ENCODE results near the gene HBG2.

The HBG2 gene

DNA sequence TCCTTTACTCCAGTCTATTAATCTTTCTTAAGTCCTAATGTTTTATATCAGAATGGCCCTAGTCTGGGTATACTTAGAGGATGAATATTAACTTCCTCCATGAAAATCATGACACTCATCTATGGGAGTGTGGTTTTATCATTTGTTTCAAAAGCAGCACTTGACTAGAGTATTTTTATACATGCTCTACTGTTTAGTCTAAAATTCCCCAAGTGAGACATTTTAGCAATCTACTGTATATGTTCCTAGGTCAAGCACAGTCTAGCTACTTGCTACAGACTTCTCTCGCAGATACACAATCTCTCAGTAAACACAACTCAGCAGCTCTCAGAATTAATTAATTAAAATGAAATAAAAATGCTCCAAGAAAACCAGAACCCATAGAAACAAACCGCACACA, 24.8 kb downstream of the HBG2 start:
- no peak for DNase-seq (ENCODE audit: low read depth in 3 of 3)

DNA sequence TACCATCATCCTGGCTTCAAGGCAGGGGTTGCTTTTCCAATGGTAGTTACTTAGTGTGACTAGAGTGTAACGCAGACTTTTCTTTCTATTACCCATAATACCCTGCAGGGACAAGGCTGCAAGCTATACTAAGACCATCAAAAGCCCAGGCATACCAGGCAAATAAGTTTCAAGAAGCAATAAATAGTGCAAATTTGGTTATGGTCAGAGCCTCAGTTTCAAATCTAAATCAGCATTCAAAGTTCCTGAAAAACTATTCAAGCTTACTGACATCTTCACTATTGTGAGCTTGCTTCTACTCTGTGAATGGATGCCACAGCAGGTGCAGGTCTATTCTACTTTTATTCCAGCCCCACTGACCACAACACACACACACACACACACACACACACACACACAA, 25.2 kb downstream of the HBG2 start:
- DNase-seq (ENCODE audit: low read depth in 3 of 3), result no peak

DNA sequence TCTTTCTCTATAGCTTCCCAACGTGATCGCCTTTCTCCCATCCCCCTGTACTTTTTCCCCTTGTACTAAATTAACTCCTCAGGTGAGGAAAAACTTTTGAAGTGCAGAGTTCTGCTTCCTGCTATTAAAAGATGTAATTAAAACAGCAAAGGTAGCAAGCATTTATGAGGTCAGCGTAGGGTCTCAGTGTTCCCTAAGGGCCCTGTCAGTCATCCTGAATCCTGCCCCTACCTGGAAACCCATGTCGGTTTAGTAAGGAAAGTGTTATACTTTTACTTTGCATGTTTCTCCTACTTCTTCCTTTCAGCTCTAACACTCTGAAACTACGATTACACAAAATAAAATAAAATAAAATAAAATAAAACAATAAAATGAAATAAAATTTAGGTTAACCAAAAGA, 26.5 kb downstream of the HBG2 start:
- no peak for DNase-seq (ENCODE audit: low read depth in 3 of 3)

GRCh38 chr11:5227681-5228080, 26.9 kb downstream of the HBG2 start:
- no peak for DNase-seq (ENCODE audit: low read depth in 3 of 3)

GRCh38 chr11:5226732-5227310, 27.8 kb downstream of the HBG2 start, which contains the start of gene HBB:
TSS of gene HBB (minus strand) at chr11:5227071. CDS start at chr11:5227021, 50 bp downstream.
- no peak for DNase-seq (ENCODE audit: low read depth in 3 of 3)

- DNase-seq (ENCODE audit: low read depth in 3 of 3), result no peak
These were observed 29.1 kb downstream of the HBG2 start for GRCh38 chr11:5225480-5225871.

- no peak for DNase-seq (ENCODE audit: low read depth in 3 of 3)
These were observed 29.8 kb downstream of the HBG2 start for GRCh38 chr11:5224538-5225479.

- no peak for DNase-seq (ENCODE audit: low read depth in 3 of 3)
These were observed 30.9 kb downstream of the HBG2 start for GRCh38 chr11:5223686-5224085.

DNA sequence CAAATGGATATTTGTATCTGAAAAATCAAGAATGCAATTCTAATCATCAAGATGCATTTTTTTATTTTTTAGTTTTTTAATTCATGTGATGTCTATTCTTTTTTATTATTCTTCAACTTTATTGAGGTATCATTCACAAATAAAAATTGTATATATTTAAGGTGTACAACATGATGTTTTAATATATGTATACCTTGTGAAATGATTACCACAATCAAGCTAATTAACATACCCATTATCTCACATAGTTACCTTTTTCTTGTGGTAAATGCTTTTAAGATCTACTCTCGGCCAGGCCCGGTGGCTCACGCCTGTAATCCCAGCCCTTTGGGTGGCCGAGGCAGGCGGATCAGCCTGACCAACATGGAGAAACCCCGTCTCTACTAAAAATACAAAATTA, 31.4 kb downstream of the HBG2 start:
- no peak for DNase-seq (ENCODE audit: low read depth in 3 of 3)

- DNase-seq (ENCODE audit: low read depth in 3 of 3), result no peak
These were observed 44.1 kb downstream of the HBG2 start for GRCh38 chr11:5210376-5210885.

- DNase-seq (ENCODE audit: low read depth in 3 of 3), result no peak
These were observed 49.8 kb downstream of the HBG2 start for GRCh38 chr11:5204787-5205186.

DNA sequence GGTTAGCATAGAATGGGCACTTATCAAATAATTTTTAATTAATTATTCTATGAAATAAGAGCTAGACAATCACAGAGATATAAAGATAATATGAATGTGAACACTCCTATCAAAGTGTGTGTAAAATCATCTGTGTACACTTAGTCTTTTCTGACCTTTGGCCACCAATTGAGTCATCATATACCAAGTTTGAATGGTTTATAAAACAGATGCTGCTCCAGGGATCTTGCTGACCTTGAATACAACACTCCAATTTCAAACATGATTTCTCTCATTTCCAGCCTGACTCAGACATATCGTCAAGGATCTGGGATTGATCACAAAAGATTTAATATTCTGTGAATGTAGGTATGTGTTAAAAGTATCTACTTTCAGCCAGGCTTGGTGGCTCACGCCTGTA, 51.2 kb downstream of the HBG2 start:
- DNase-seq (ENCODE audit: low read depth in 3 of 3), result no peak

Measured in stimulated activated CD4-positive, alpha-beta T cell treated with anti-CD3 and anti-CD28 coated beads, TNF-alpha, amount 100 ng/mL, for 24 hours (primary cell).